GM12878 (cell line): ENCODE measurements around the gene PELO. TPM values are rescaled to one million over a fixed set of nuclear protein-coding genes. Genes with fewer than 3 reads are reported as not detected.

Source experiments
- ATAC-seq: fragments of 200-7000 bp; cut with Tn5 transposase; 3 replicates; pipeline ENCODE4 v1.9.1; 2020; ENCODE audit warnings: mild to moderate bottlenecking, moderate library complexity
- BruUV-seq: library from RNA; stranded (reverse); fragments of 400-500 nt; replicated peaks from 2 replicates; lab custom pipeline; 2021; lab: Mats Ljungman, UMichigan
- CTCF ChIA-PET: fragments of 300-600 bp; sonication (Branson Sonifier 250); formaldehyde crosslinking; extraction: SDS; loops from one replicate; lab custom pipeline; 2021; ENCODE audit warnings: inconsistent platforms; lab: Yijun Ruan, JAX
- POLR2A ChIA-PET: fragments of 350-600 bp; formaldehyde crosslinking; extraction: SDS; loops from one replicate; lab custom pipeline; 2021; ENCODE audit warnings: inconsistent platforms; lab: Charles Lee
- RAD21 ChIA-PET: fragments of 300-600 bp; sonication (Branson Sonifier 250); formaldehyde crosslinking; loops from one replicate; lab custom pipeline; 2023; ENCODE audit warnings: antibody characterized with exemption; ENCODE audit not compliant: unreplicated experiment; lab: Charles Lee
- SMC1A ChIA-PET: fragments of 300-600 bp; sonication (Branson Sonifier 250); formaldehyde crosslinking; loops from one replicate; lab custom pipeline; 2023; ENCODE audit not compliant: unreplicated experiment, uncharacterized antibody; lab: Charles Lee
- DNase-seq: peaks from one replicate; pipeline ENCODE4 v3.0.0-alpha.2; 2011; ENCODE audit warnings: low read depth, low spot score
- FAIRE-seq: peaks from 3 replicates; lab custom pipeline; 2011; peaks lifted over from hg19 to GRCh38; lab: Jason Lieb, UNC
- H2AFZ ChIP-seq: 2 replicates; pipeline ENCODE4 v1.6.0; 2011; ENCODE audit warnings: low read depth, low read length, control low read depth; ENCODE audit not compliant: control insufficient read depth
- H3K27ac ChIP-seq: 2 replicates; pipeline ENCODE4 v1.5.1; 2011; ENCODE audit warnings: control low read depth; ENCODE audit not compliant: control insufficient read depth, insufficient read depth
- H3K27me3 ChIP-seq, 2 experiments: replicated peaks in 1 of 2; 2 replicates each; pipeline versions ENCODE4 v1.6.0 to v1.6.1; 2011; ENCODE audit warnings: low read length in 1 of 2; ENCODE audit not compliant: control insufficient read depth in 2 of 2, insufficient read depth in 2 of 2
- H3K36me3 ChIP-seq, 2 experiments: 2 replicates each; pipeline ENCODE4 v1.5.1; 2011; ENCODE audit warnings: low read length in 1 of 2; ENCODE audit not compliant: control insufficient read depth in 2 of 2, insufficient read depth in 2 of 2
- H3K4me1 ChIP-seq: 2 replicates; pipeline ENCODE4 v1.6.1; 2011; ENCODE audit warnings: mild to moderate bottlenecking, low read length, moderate library complexity, mixed read lengths; ENCODE audit not compliant: control insufficient read depth, insufficient read depth
- H3K4me2 ChIP-seq: 2 replicates; pipeline ENCODE4 v1.6.0; 2011; ENCODE audit warnings: control low read depth; ENCODE audit not compliant: control insufficient read depth, insufficient read depth
- H3K4me3 ChIP-seq: fragments of 200-600 bp; sonication (generic); 2 replicates; pipeline ENCODE4 v1.5.1; 2016
- H3K79me2 ChIP-seq: 2 replicates; pipeline ENCODE4 v1.6.0; 2011; ENCODE audit warnings: low read length; ENCODE audit not compliant: control insufficient read depth, insufficient read depth
- H3K9ac ChIP-seq: 2 replicates; pipeline ENCODE4 v1.8.0; 2011; ENCODE audit warnings: low read length, control low read depth, mixed read lengths; ENCODE audit not compliant: control insufficient read depth, insufficient read depth
- H3K9me3 ChIP-seq: replicated peaks from 3 replicates; pipeline ENCODE4 v1.5.1; 2011; ENCODE audit warnings: mild to moderate bottlenecking, low read length; ENCODE audit not compliant: control insufficient read depth, insufficient read depth
- H4K20me1 ChIP-seq: 2 replicates; pipeline ENCODE4 v1.6.0; 2011; ENCODE audit not compliant: control insufficient read depth, insufficient read depth
- CBX3 ChIP-seq: fragments of 200-600 bp; sonication (generic); IDR thresholded peaks from 2 replicates; pipeline ENCODE4 v1.6.1; 2016; ENCODE audit warnings: low read depth, borderline replicate concordance
- E2F8 ChIP-seq: fragments of 450-650 bp; IDR thresholded peaks from 2 replicates; pipeline ENCODE4 v1.6.1; 2018; ENCODE audit warnings: mild to moderate bottlenecking, low read depth, moderate library complexity; ENCODE audit not compliant: partially characterized antibody
- EGR1 ChIP-seq, 2 experiments: IDR thresholded peaks; 1 replicate in 1 of 2; 2 replicates in 1 of 2; pipeline ENCODE4 v1.6.1; 2011 to 2012; ENCODE audit warnings: low read depth in 2 of 2, low read length in 2 of 2, borderline replicate concordance in 1 of 2, mild to moderate bottlenecking in 1 of 2, moderate library complexity in 1 of 2
- FOXM1 ChIP-seq: IDR thresholded peaks from 2 replicates; pipeline ENCODE4 v1.6.1; 2012; ENCODE audit warnings: low read depth, mild to moderate bottlenecking, inconsistent platforms, low read length, moderate library complexity
- GATAD2B ChIP-seq: fragments of 450-650 bp; conservative IDR thresholded peaks from 2 replicates; pipeline ENCODE4 v1.6.1; 2017; ENCODE audit warnings: low read depth, mild to moderate bottlenecking, moderate library complexity
- NFIC ChIP-seq: IDR thresholded peaks from 2 replicates; pipeline ENCODE4 v1.6.1; 2012; ENCODE audit warnings: low read depth, mild to moderate bottlenecking, inconsistent platforms, low read length, moderate library complexity
- NFYB ChIP-seq: IDR thresholded peaks from 2 replicates; pipeline ENCODE4 v1.6.1; 2011; ENCODE audit warnings: low read depth, mild to moderate bottlenecking, low read length, improper control_type of control experiment, moderate library complexity; ENCODE audit not compliant: insufficient read depth
- NRF1 ChIP-seq: conservative IDR thresholded peaks from 2 replicates; pipeline ENCODE4 v1.6.1; 2011; ENCODE audit warnings: mild to moderate bottlenecking, low read depth, low read length, improper control_type of control experiment
- POU2F2 ChIP-seq: IDR thresholded peaks from 3 replicates; pipeline ENCODE4 v1.6.1; 2011; ENCODE audit warnings: low read depth, mild to moderate bottlenecking, low read length, borderline replicate concordance
- ZBTB4 ChIP-seq: fragments of 450-650 bp; formaldehyde crosslinking; IDR thresholded peaks from 2 replicates; pipeline ENCODE4 v1.4.0; 2022; ENCODE audit warnings: mild to moderate bottlenecking, moderate library complexity
- ZNF274 ChIP-seq: IDR thresholded peaks from one replicate; pipeline ENCODE4 v1.8.0; 2011; ENCODE audit not compliant: insufficient read length, insufficient read depth
- WGBS: methylation state at CpG from one replicate; pipeline ENCODE4 v1.1.6; 2016; ENCODE audit warnings: low lambda C conversion rate; ENCODE audit not compliant: insufficient replicate concordance, insufficient coverage; ENCODE audit errors: missing lambda C conversion rate; 5-methylcytosine and 5-hydroxymethylcytosine counted together
- in situ Hi-C: fragments of 300-500 bp; cut with MboI; formaldehyde crosslinking; loops from 9 replicates; pipeline ENCODE4 v1.14.3; 2018; ENCODE audit warnings: mixed read lengths
- intact Hi-C: fragments of 100-400 bp; cut with micrococcal nuclease; formaldehyde crosslinking; loops from one replicate; pipeline ENCODE4 v1.14.2; 2022; ENCODE audit not compliant: unreplicated experiment
- polyA plus RNA-seq, 11 experiments: library from polyadenylated mRNA; depleted of rRNA in 4 of 11; unstranded in 6 of 11; stranded (reverse) in 5 of 11; fragments of >200 nt; fragmentation: Nextera tagmentation in 4 of 11; fragmentation: Illumina TruSeq in 1 of 11; extraction: Ambion mirVana in 4 of 11; extraction: Trizol in 1 of 11; gene quantifications; 1 replicate in 1 of 11; 2 replicates in 10 of 11; pipeline versions ENCODE4 v1.2.1 to v1.2.3, GENCODE V29; 2011 to 2016; ENCODE audit warnings: inconsistent platforms in 2 of 11, missing spikeins in 2 of 11, low read depth in 1 of 11
- total RNA-seq, 4 experiments: library from RNA; depleted of rRNA in 3 of 4; stranded (reverse); fragments of >200 nt in 3 of 4; fragmentation: Illumina TruSeq in 1 of 4; extraction: Trizol in 1 of 4; gene quantifications; 2 replicates each; pipeline versions ENCODE4 v1.2.1 to v1.2.3, GENCODE V29; 2013 to 2021

PELO gene
- total and polyA plus RNA-seq, 10 of the 15 experiments (the other 5 are each of a cell fraction or from before 2014, with no cell fraction given) = 5.6 to 11.9 (median 8.7) TPM

- TF ChIP-seq E2F8 (no peak), NFIC (no peak), EGR1 (IDR thresholded peaks at IDR 0.05; ENCODE audit: borderline replicate concordance in 1 of 2, low read depth in 2 of 2, low read length in 2 of 2) (no peak), NFYB (no peak), GATAD2B (no peak), POU2F2 (no peak), ZNF274 (no peak)
Observed at GRCh38 chr5:52804387-52804791, 16.7 kb downstream of the PELO start (continued).

- ATAC-seq (no peak), FAIRE-seq (no peak), DNase-seq (no peak)
- no TSS peak for BruUV-seq
- H4K20me1 ChIP-seq = no peaks in the 10 kb centered on the region
- H3K27ac ChIP-seq = no peak overlapping the region
- no peaks in the 10 kb centered on the region for H3K27me3 ChIP-seq
- POLR2A ChIA-PET = interaction anchor here (0.6 kb wide), 1 partner anchor 7 kb away, joined by 4 read pairs; no protein-coding TSS in a partner anchor
- no peaks in the 10 kb centered on the region for H3K9me3 ChIP-seq
- 95% methylated on average over 2 of the region's 2 CpGs for WGBS
- H3K36me3 ChIP-seq = no peaks in the 10 kb centered on the region
- intact Hi-C loops = no loop called here
- CTCF ChIA-PET = interaction anchor here (1.2 kb wide), 1 partner anchor 18 kb away, joined by 3 read pairs; no protein-coding TSS in a partner anchor
- H3K9ac ChIP-seq = no peak overlapping the region
- H3K79me2 ChIP-seq = peaks cover 39% of the 10 kb centered on the region
- H3K4me1 ChIP-seq = 0 out of 2 replicates have a peak, but pooled peaks cover 3% of the 10 kb centered on the region
- SMC1A ChIA-PET = no interaction called here
- H3K4me3 ChIP-seq = no peak overlapping the region
- no peak overlapping the region for H3K4me2 ChIP-seq
- RAD21 ChIA-PET = no interaction called here
- H2AFZ ChIP-seq = no peak overlapping the region
- TF ChIP-seq FOXM1 = no peak
- no peak for TF ChIP-seq ZBTB4 (CRISPR knock-in tag)
- TF ChIP-seq CBX3 = no peak
- TF ChIP-seq E2F8 = no peak
- TF ChIP-seq NRF1 = no peak
- in situ Hi-C loops = no loop called here
Observed at GRCh38 chr5:52804981-52805380, 17.3 kb downstream of the PELO start.
